DOHH2 (cell line): ENCODE data around the gene BMP8B.
"Not testable (repeated sequence)": the region's sequence is repeated elsewhere in the genome, so short reads cannot be mapped to it uniquely, and the experiment has no call there.

Source experiments
- H3F3A ChIP-seq: fragments of 200-600 bp; sonication (generic), shearing (Covaris generic); 2 replicates; pipeline ENCODE4 v1.6.0; 2016; ENCODE audit warnings: antibody characterized with exemption, mild to moderate bottlenecking; ENCODE audit not compliant: control insufficient read depth, insufficient read depth
- H3K27ac ChIP-seq: fragments of 200-600 bp; sonication (generic); 2 replicates; pipeline ENCODE4 v1.5.1; 2014; ENCODE audit warnings: low read depth, mild to moderate bottlenecking, low read length, moderate library complexity
- H3K27me3 ChIP-seq: fragments of 200-600 bp; sonication (generic); 2 replicates; pipeline ENCODE4 v1.6.1; 2014; ENCODE audit warnings: mild to moderate bottlenecking, low read length, mixed read lengths; ENCODE audit not compliant: control insufficient read depth
- H3K36me3 ChIP-seq: fragments of 200-600 bp; sonication (generic); 2 replicates; pipeline ENCODE4 v1.6.1; 2014; ENCODE audit warnings: mild to moderate bottlenecking, low read length, moderate library complexity, mixed read lengths; ENCODE audit not compliant: control insufficient read depth
- H3K4me1 ChIP-seq: fragments of 200-600 bp; sonication (generic); 2 replicates; pipeline ENCODE4 v1.6.1; 2014; ENCODE audit warnings: mild to moderate bottlenecking, low read length, mixed read lengths; ENCODE audit not compliant: control insufficient read depth
- H3K4me2 ChIP-seq: fragments of 200-600 bp; sonication (generic); 2 replicates; pipeline ENCODE4 v1.6.0; 2014; ENCODE audit warnings: mild to moderate bottlenecking, low read length, moderate library complexity
- H3K4me3 ChIP-seq: fragments of 200-600 bp; sonication (generic); 2 replicates; pipeline ENCODE4 v1.5.1; 2014; ENCODE audit warnings: mild to moderate bottlenecking, low read length, mixed read lengths
- H3K79me2 ChIP-seq: fragments of 200-600 bp; sonication (generic); 2 replicates; pipeline ENCODE4 v1.6.1; 2014; ENCODE audit warnings: mild to moderate bottlenecking, low read length, mixed read lengths; ENCODE audit not compliant: control insufficient read depth
- H3K9me2 ChIP-seq: fragments of 200-600 bp; sonication (generic); replicated peaks from 2 replicates; pipeline ENCODE4 v1.6.1; 2014; ENCODE audit warnings: mild to moderate bottlenecking, low read length, mixed read lengths; ENCODE audit not compliant: control insufficient read depth
- H3K9me3 ChIP-seq: fragments of 200-600 bp; sonication (generic); 2 replicates; pipeline ENCODE4 v1.6.1; 2014; ENCODE audit warnings: antibody characterized with exemption, low read length, mixed read lengths; ENCODE audit not compliant: control insufficient read depth, insufficient read depth
- H4K20me1 ChIP-seq: fragments of 200-600 bp; sonication (generic); 2 replicates; pipeline ENCODE4 v1.6.0; 2014; ENCODE audit warnings: low read depth, mild to moderate bottlenecking, antibody characterized with exemption, low read length, moderate library complexity; ENCODE audit not compliant: control insufficient read depth, insufficient read depth
- EZH2phosphoT487 ChIP-seq: fragments of 200-600 bp; sonication (generic); IDR thresholded peaks from 2 replicates; pipeline ENCODE4 v1.6.1; 2017; ENCODE audit warnings: borderline replicate concordance, mild to moderate bottlenecking, antibody characterized with exemption, low read length, moderate library complexity, mixed read lengths
- TF ChIP-seq, protein P1 (sequence below): fragments of 200-600 bp; sonication (generic); IDR thresholded peaks from one replicate; pipeline ENCODE4 v1.5.1; 2014; ENCODE audit warnings: antibody characterized with exemption, mild to moderate bottlenecking, low read depth, low read length; ENCODE audit not compliant: poor library complexity, severe bottlenecking

BMP8B gene

GRCh38 chr1:39817091-39817932 lies 28.6 kb upstream of the BMP8B start:
- not testable (repeated sequence) for H3K27me3 ChIP-seq, H3K9me2 ChIP-seq, H4K20me1 ChIP-seq, H3K36me3 ChIP-seq, H3K79me2 ChIP-seq, H3F3A ChIP-seq, H3K9me3 ChIP-seq
- Histone ChIP-seq H3K27ac (peak overlapping the region; percentile 60), H3K4me3 (peak overlapping the region; percentile 55), H3K4me1 (peaks cover 15% of the 10 kb centered on the region), H3K4me2 (peak overlapping the region; percentile 52)
- TF ChIP-seq, protein P1, sequence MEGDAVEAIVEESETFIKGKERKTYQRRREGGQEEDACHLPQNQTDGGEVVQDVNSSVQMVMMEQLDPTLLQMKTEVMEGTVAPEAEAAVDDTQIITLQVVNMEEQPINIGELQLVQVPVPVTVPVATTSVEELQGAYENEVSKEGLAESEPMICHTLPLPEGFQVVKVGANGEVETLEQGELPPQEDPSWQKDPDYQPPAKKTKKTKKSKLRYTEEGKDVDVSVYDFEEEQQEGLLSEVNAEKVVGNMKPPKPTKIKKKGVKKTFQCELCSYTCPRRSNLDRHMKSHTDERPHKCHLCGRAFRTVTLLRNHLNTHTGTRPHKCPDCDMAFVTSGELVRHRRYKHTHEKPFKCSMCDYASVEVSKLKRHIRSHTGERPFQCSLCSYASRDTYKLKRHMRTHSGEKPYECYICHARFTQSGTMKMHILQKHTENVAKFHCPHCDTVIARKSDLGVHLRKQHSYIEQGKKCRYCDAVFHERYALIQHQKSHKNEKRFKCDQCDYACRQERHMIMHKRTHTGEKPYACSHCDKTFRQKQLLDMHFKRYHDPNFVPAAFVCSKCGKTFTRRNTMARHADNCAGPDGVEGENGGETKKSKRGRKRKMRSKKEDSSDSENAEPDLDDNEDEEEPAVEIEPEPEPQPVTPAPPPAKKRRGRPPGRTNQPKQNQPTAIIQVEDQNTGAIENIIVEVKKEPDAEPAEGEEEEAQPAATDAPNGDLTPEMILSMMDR, result peak; percentile 71

DNA sequence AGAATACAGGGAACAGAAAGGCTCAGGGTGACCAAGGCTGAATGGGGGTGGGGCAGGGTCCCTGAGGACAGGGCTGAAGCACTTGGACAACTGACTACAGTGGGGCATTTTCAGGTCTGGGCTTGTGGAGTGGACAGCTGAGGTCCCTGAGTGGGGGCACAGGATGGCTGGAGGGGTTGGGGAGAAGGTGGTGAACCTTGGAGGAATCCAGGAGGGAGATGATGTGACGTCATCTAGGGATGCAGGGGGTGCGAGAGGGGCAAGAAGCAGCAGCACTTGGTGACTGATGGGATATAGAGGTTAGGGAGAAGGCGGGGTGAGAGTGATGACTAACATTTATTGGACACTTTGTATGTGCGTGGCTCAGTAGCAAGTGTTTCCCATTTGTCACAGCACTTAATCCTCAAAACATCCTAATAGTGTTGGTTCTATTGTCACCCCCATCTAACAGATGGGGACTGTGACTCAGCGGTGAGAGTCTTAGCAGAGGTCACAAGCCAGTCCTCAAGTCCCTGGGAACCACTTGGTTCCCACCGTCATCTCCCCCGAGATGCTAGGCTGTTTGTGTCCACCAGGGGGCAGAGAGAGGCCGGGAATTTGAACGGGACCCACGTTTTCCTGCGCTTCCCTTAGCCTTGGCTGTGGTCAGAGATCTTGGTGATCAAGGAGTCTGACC lies 27.9 kb upstream of the BMP8B start:
- Histone ChIP-seq H3K36me3 (no peaks in the 10 kb centered on the region), H3K4me2 (peak overlapping the region; percentile 52), H3K9me3 (no peaks in the 10 kb centered on the region), H3K27me3 (no peaks in the 10 kb centered on the region), H3K79me2 (no peaks in the 10 kb centered on the region), H3K9me2 (no peaks in the 10 kb centered on the region), H3F3A (no peaks in the 10 kb centered on the region), H4K20me1 (no peaks in the 10 kb centered on the region), H3K4me1 (peaks cover 15% of the 10 kb centered on the region), H3K4me3 (peak overlapping the region; percentile 55), H3K27ac (peak overlapping the region; percentile 60)
- TF ChIP-seq EZH2phosphoT487, result no peak
- TF ChIP-seq, protein P1, result peak; percentile 86

GRCh38 chr1:39812913-39813312 lies 24.2 kb upstream of the BMP8B start:
- Histone ChIP-seq H3K9me3 (no peaks in the 10 kb centered on the region), H3K4me3 (no peak overlapping the region)

More at GRCh38 chr1:39812913-39813312, 24.2 kb upstream of the BMP8B start:
- Histone ChIP-seq H3K4me1 (peaks cover 12% of the 10 kb centered on the region), H3K79me2 (no peaks in the 10 kb centered on the region), H3K36me3 (no peaks in the 10 kb centered on the region), H4K20me1 (no peaks in the 10 kb centered on the region), H3K27me3 (no peaks in the 10 kb centered on the region), H3K9me2 (no peaks in the 10 kb centered on the region), H3K27ac (no peak overlapping the region), H3F3A (no peaks in the 10 kb centered on the region), H3K4me2 (no peak overlapping the region)
- no peak for TF ChIP-seq EZH2phosphoT487
- TF ChIP-seq, protein P1, result no peak
